GM12878 (cell line): Measurements from ENCODE around the gene AK4. TPM values are rescaled to one million over a fixed set of nuclear protein-coding genes. Genes with fewer than 3 reads are reported as not detected.

Experiments
- ATAC-seq: fragments of 200-7000 bp; cut with Tn5 transposase; 3 replicates; pipeline ENCODE4 v1.9.1; 2020; ENCODE audit warnings: mild to moderate bottlenecking, moderate library complexity
- BruUV-seq: library from RNA; stranded (reverse); fragments of 400-500 nt; replicated peaks from 2 replicates; lab custom pipeline; 2021; lab: Mats Ljungman, UMichigan
- CTCF ChIA-PET: fragments of 300-600 bp; sonication (Branson Sonifier 250); formaldehyde crosslinking; extraction: SDS; loops from one replicate; lab custom pipeline; 2021; ENCODE audit warnings: inconsistent platforms; lab: Yijun Ruan, JAX
- POLR2A ChIA-PET: fragments of 350-600 bp; formaldehyde crosslinking; extraction: SDS; loops from one replicate; lab custom pipeline; 2021; ENCODE audit warnings: inconsistent platforms; lab: Charles Lee
- RAD21 ChIA-PET: fragments of 300-600 bp; sonication (Branson Sonifier 250); formaldehyde crosslinking; loops from one replicate; lab custom pipeline; 2023; ENCODE audit warnings: antibody characterized with exemption; ENCODE audit not compliant: unreplicated experiment; lab: Charles Lee
- SMC1A ChIA-PET: fragments of 300-600 bp; sonication (Branson Sonifier 250); formaldehyde crosslinking; loops from one replicate; lab custom pipeline; 2023; ENCODE audit not compliant: unreplicated experiment, uncharacterized antibody; lab: Charles Lee
- DNase-seq: peaks from one replicate; pipeline ENCODE4 v3.0.0-alpha.2; 2011; ENCODE audit warnings: low read depth, low spot score
- FAIRE-seq: peaks from 3 replicates; lab custom pipeline; 2011; peaks lifted over from hg19 to GRCh38; lab: Jason Lieb, UNC
- H2AFZ ChIP-seq: 2 replicates; pipeline ENCODE4 v1.6.0; 2011; ENCODE audit warnings: low read depth, low read length, control low read depth; ENCODE audit not compliant: control insufficient read depth
- H3K27ac ChIP-seq: 2 replicates; pipeline ENCODE4 v1.5.1; 2011; ENCODE audit warnings: control low read depth; ENCODE audit not compliant: control insufficient read depth, insufficient read depth
- H3K27me3 ChIP-seq, 2 experiments: replicated peaks in 1 of 2; 2 replicates each; pipeline versions ENCODE4 v1.6.0 to v1.6.1; 2011; ENCODE audit warnings: low read length in 1 of 2; ENCODE audit not compliant: control insufficient read depth in 2 of 2, insufficient read depth in 2 of 2
- H3K36me3 ChIP-seq, 2 experiments: 2 replicates each; pipeline ENCODE4 v1.5.1; 2011; ENCODE audit warnings: low read length in 1 of 2; ENCODE audit not compliant: control insufficient read depth in 2 of 2, insufficient read depth in 2 of 2
- H3K4me1 ChIP-seq: 2 replicates; pipeline ENCODE4 v1.6.1; 2011; ENCODE audit warnings: mild to moderate bottlenecking, low read length, moderate library complexity, mixed read lengths; ENCODE audit not compliant: control insufficient read depth, insufficient read depth
- H3K4me2 ChIP-seq: 2 replicates; pipeline ENCODE4 v1.6.0; 2011; ENCODE audit warnings: control low read depth; ENCODE audit not compliant: control insufficient read depth, insufficient read depth
- H3K4me3 ChIP-seq: fragments of 200-600 bp; sonication (generic); 2 replicates; pipeline ENCODE4 v1.5.1; 2016
- H3K79me2 ChIP-seq: 2 replicates; pipeline ENCODE4 v1.6.0; 2011; ENCODE audit warnings: low read length; ENCODE audit not compliant: control insufficient read depth, insufficient read depth
- H3K9ac ChIP-seq: 2 replicates; pipeline ENCODE4 v1.8.0; 2011; ENCODE audit warnings: low read length, control low read depth, mixed read lengths; ENCODE audit not compliant: control insufficient read depth, insufficient read depth
- H3K9me3 ChIP-seq: replicated peaks from 3 replicates; pipeline ENCODE4 v1.5.1; 2011; ENCODE audit warnings: mild to moderate bottlenecking, low read length; ENCODE audit not compliant: control insufficient read depth, insufficient read depth
- H4K20me1 ChIP-seq: 2 replicates; pipeline ENCODE4 v1.6.0; 2011; ENCODE audit not compliant: control insufficient read depth, insufficient read depth
- ATF7 ChIP-seq: fragments of 450-650 bp; IDR thresholded peaks from 2 replicates; pipeline ENCODE4 v1.6.1; 2016; ENCODE audit warnings: low read depth, mild to moderate bottlenecking
- GABPA ChIP-seq: IDR thresholded peaks from 2 replicates; pipeline ENCODE4 v1.6.1; 2014; ENCODE audit warnings: antibody characterized with exemption, low read depth, mild to moderate bottlenecking, inconsistent platforms
- MTA2 ChIP-seq: fragments of 450-650 bp; IDR thresholded peaks from 2 replicates; pipeline ENCODE4 v1.6.1; 2016; ENCODE audit warnings: low read depth, mild to moderate bottlenecking, moderate library complexity
- PAX8 ChIP-seq: fragments of 450-650 bp; IDR thresholded peaks from 2 replicates; pipeline ENCODE4 v1.6.1; 2017; ENCODE audit warnings: mild to moderate bottlenecking, moderate library complexity
- SMAD1 ChIP-seq: fragments of 450-650 bp; IDR thresholded peaks from 2 replicates; pipeline ENCODE4 v1.6.1; 2018; ENCODE audit warnings: mild to moderate bottlenecking, low read depth; ENCODE audit not compliant: partially characterized antibody
- WRNIP1 ChIP-seq: IDR thresholded peaks from 2 replicates; pipeline ENCODE4 v1.6.1; 2011; ENCODE audit warnings: low read depth, low read length, improper control_type of control experiment, borderline replicate concordance
- ZNF207 ChIP-seq: fragments of 450-650 bp; IDR thresholded peaks from 2 replicates; pipeline ENCODE4 v1.6.1; 2014; ENCODE audit warnings: antibody characterized with exemption, mild to moderate bottlenecking, borderline replicate concordance
- WGBS: methylation state at CpG from one replicate; pipeline ENCODE4 v1.1.6; 2016; ENCODE audit warnings: low lambda C conversion rate; ENCODE audit not compliant: insufficient replicate concordance, insufficient coverage; ENCODE audit errors: missing lambda C conversion rate; 5-methylcytosine and 5-hydroxymethylcytosine counted together
- in situ Hi-C: fragments of 300-500 bp; cut with MboI; formaldehyde crosslinking; loops from 9 replicates; pipeline ENCODE4 v1.14.3; 2018; ENCODE audit warnings: mixed read lengths
- intact Hi-C: fragments of 100-400 bp; cut with micrococcal nuclease; formaldehyde crosslinking; loops from one replicate; pipeline ENCODE4 v1.14.2; 2022; ENCODE audit not compliant: unreplicated experiment
- polyA plus RNA-seq, 11 experiments: library from polyadenylated mRNA; depleted of rRNA in 4 of 11; unstranded in 6 of 11; stranded (reverse) in 5 of 11; fragments of >200 nt; fragmentation: Nextera tagmentation in 4 of 11; fragmentation: Illumina TruSeq in 1 of 11; extraction: Ambion mirVana in 4 of 11; extraction: Trizol in 1 of 11; gene quantifications; 1 replicate in 1 of 11; 2 replicates in 10 of 11; pipeline versions ENCODE4 v1.2.1 to v1.2.3, GENCODE V29; 2011 to 2016; ENCODE audit warnings: inconsistent platforms in 2 of 11, missing spikeins in 2 of 11, low read depth in 1 of 11
- total RNA-seq, 4 experiments: library from RNA; depleted of rRNA in 3 of 4; stranded (reverse); fragments of >200 nt in 3 of 4; fragmentation: Illumina TruSeq in 1 of 4; extraction: Trizol in 1 of 4; gene quantifications; 2 replicates each; pipeline versions ENCODE4 v1.2.1 to v1.2.3, GENCODE V29; 2013 to 2021
- TF ChIP-seq, protein P1 (sequence below): IDR thresholded peaks from 2 replicates; pipeline ENCODE4 v1.6.1; 2011; ENCODE audit warnings: borderline replicate concordance, low read depth, mild to moderate bottlenecking, moderate library complexity, mixed read lengths, low read length; ENCODE audit not compliant: insufficient read depth; ENCODE audit errors: extremely low read length

Gene AK4
- total and polyA plus RNA-seq, 10 of the 15 experiments (the other 5 are each of a cell fraction or from before 2014, with no cell fraction given) = 23.9 to 161 (median 49.0) TPM

- Histone ChIP-seq H3K79me2 (no peaks in the 10 kb centered on the region), H4K20me1 (no peaks in the 10 kb centered on the region), H3K27ac (no peak overlapping the region), H2AFZ (peak overlapping the region; percentile 69; the same call in 1 of the 2 replicates), H3K36me3 (no peaks in the 10 kb centered on the region), H3K4me3 (peak overlapping the region; percentile 60), H3K9me3 (no peaks in the 10 kb centered on the region), H3K27me3 (peaks cover 0 to 2% of the 10 kb centered on the region in 2 experiments; a peak in 2 of 4 replicates), H3K4me2 (peak overlapping the region; percentile 49; the same call in 1 of the 2 replicates), H3K4me1 (no peaks in the 10 kb centered on the region; the same call in none of the 2 replicates), H3K9ac (no peak overlapping the region)
- ChIA-PET RAD21 (no interaction called here), SMC1A (no interaction called here), CTCF (interaction anchor here (0.7 kb wide), 1 partner anchor 56 kb away, joined by 3 read pairs; no protein-coding TSS in a partner anchor), POLR2A (no interaction called here)
- in situ Hi-C loops (no loop called here), intact Hi-C loops (no loop called here)
- TF ChIP-seq ATF7 = no peak
- TF ChIP-seq MTA2 = no peak
- TF ChIP-seq, protein P1, sequence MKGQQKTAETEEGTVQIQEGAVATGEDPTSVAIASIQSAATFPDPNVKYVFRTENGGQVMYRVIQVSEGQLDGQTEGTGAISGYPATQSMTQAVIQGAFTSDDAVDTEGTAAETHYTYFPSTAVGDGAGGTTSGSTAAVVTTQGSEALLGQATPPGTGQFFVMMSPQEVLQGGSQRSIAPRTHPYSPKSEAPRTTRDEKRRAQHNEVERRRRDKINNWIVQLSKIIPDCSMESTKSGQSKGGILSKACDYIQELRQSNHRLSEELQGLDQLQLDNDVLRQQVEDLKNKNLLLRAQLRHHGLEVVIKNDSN = no peak
- no peak for TF ChIP-seq PAX8
- TF ChIP-seq SMAD1 = no peak
- no peak for TF ChIP-seq WRNIP1
- TF ChIP-seq ZNF207 = no peak
- TF ChIP-seq GABPA = no peak
- FAIRE-seq (no peak), ATAC-seq (no peak), DNase-seq (no peak)
- 25% methylated on average over 7 of the region's 7 CpGs for WGBS
- no TSS peak for BruUV-seq
Measured at GRCh38 chr1:65265296-65265650, 117.3 kb downstream of the AK4 start.
